GM21619 (cell line): ENCODE data around the gene DACH1.

Experiments
- ATAC-seq: cut with Tn5 transposase; IDR thresholded peaks from one replicate; pipeline ENCODE4 v1.9.1; 2021; ENCODE audit not compliant: unreplicated experiment

The DACH1 gene

GRCh38 chr13:71714802-71715375, 152.1 kb downstream of the DACH1 start:
- ATAC-seq, result no peak

DNA sequence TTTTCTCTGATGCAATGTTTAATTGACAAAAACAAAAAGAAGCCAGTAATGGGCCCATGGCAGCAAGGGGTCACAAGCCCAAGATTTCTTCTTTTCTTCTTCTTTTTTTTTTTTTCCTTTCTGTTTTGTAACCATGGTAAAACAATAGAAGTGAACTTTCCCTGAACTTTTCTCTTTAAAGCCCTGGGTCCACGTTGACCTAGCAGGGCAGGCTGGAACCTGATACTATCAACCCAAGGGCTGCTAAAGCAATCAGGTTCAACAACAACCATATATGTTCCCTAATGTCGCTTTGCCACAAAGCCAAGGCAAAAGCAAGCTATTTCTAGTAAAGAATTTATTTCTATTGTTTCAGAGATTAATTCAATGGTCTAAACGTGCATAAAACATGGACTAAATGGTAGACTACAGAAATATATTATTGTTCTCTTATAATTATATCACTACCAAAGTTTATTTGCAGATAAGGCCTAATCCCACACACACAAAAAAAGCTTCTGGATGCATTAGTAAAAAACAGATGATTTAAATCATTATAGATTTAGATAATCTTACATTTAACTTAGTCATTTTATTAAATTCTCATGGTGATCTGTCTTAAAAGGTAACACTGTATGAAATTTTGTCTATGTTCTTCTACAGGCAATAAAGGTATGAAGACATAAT, 153.9 kb downstream of the DACH1 start:
- ATAC-seq, result no peak

DNA sequence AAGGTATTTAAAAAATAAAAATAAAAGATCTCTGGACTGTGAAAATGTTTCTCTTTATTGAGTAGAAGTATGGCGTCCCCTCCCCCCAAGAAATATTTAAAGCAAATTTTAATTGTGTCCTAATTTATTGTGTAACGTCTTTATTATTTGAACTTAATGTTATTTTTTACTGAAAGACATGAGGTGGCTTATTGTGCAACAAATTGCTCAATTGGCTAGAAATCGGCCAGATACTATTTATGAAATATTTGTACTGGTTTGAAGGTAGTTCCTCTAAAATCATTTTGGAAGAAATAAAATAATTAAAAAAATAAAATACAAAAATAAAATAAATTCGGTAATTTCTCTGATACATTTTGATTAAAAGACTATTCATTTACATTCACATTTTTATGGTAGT, 162.3 kb downstream of the DACH1 start:
- ATAC-seq, result no peak

DNA sequence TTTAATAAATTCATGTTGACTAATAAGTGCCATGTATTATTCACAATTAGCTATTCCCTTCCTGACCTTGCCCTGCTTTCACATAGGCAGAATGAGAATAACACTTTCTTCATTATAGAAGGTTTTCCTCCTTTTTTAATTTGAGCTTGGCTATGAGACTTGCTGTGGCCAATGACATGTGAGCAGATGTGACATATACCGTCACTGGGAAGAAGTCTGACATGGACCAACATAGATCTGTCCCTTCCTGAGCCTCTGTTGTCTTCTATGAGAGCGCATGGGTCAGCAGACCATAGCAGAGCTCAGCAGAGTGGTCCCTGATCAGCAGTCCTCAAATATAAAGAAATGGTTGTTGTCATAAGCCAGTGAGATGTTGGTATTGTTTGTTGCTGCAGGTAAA, 163.9 kb downstream of the DACH1 start:
- ATAC-seq, result no peak

DNA sequence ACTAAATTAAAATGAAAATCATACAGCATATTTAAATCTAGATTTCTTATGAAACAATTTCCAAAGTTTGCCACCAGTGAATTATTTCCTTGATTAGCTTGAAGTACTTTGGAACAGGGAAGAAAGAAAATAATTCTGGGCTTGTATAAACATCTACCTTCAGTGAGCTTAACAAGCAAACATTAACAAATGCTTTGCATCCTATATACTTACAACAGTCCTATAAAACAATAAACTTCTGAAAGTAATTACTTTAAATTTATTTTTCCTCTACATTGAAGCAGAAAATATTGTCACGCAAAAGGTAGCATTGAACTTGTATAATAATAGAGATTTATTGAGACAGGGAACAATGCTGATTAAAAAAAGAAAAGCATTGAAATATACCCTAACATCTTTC, 164.8 kb downstream of the DACH1 start:
- no peak for ATAC-seq

DNA sequence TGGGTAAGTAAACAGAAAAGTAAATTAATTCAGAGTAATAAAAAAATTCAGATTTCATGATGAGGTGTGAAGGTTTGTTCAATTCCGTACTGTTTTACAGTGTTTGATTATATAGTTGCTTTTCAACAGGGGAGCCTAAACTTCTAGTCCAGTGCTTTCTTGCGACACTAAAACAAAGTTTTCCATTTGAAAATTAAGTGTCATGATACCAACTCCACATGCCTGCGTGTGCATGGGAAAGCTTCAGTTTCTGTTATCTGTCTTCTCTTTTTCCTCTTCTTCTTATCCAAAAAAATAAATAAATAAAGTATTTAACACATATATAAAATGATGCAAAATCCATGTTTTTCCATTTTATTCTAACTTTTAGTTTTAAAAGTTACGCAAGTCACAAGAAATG, 165.3 kb downstream of the DACH1 start:
- no peak for ATAC-seq

DNA sequence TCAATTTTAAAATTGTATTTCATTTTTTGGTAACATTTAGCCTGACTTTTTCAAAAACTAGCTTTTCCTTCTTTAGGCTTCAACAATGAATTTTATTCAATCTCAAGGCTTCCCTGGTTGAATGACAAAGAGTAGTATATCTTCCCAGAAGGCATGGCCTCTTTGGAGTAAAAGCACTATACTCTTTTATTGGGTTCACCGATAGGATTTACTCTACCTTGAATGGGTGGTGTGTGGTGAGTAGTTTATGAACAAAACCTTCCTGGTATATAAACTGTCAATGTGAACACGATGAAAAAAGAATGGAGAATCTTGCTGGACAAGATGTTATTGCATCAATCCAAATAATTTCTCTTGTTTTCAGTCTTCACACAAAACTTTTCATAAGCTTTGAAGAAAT, 167.7 kb downstream of the DACH1 start:
- no peak for ATAC-seq

DNA sequence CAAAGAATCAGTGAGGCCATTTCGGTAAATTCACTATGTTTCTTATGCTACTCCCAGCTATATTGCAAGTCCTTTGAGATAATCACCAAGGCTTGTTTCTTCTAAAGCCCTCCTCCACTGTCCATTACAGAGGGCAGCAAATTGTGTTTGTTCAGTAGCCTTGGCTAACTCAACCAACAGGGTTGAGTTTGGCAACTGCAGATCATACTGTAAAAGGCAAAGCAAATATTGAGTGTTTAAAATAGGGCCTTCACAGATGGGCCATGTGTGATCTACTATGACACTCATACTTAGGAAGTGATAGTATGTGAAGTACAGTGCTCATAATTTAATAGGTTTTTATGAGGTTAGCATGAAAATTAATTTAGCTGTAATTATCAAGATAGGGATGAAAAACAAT, 171.3 kb downstream of the DACH1 start:
- ATAC-seq, result no peak

DNA sequence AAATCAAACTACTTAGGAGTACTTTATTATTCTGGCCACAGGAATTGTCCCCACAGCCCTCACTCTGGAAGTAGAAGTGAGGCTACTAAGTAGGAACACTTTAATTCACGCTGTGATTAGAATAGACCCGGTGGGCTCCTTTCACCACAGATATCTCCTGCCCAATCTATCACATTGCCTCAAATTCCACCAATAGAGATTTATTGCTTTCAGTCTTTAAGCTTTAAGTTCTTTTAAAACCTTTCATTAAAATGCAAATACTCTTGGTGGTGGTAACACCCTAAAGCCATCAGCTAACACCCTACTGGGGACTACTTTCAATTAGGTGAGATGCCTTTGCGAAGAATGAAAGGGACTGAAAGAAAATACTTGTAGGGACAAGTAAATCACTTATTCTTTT, 181.9 kb downstream of the DACH1 start:
- no peak for ATAC-seq

DNA sequence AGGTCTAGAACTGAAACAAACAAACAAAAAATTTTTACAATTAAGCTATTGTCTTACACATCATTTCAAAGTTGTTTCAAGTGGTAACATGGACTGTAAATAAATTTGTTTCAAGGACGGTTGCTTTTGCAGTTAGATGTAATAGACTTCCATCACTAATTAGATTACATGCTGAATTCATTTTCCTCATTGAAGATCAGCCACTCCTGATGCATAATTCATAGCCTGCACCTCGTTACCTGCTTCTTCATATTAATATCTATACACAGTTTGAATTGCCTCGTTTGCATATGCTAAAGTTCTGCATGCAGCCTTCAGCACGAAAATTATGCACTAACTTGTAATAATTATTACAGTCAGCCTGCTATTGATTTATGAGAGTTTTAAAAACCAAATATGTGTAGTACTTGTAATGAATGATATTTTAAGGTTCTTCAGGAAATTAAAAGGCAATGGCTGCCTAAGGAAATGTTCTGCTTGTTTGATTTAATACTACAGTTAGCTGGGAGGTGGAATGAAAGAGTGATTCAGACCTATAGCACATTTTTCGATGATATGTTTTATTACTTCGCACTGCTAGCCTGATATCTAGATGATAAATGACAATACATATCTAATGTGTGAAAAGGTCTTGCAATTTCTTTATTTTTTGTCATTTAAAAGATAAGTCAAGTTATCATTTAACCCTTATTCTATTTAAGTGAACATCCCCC, 184.9 kb downstream of the DACH1 start:
- ATAC-seq, result no peak

DNA sequence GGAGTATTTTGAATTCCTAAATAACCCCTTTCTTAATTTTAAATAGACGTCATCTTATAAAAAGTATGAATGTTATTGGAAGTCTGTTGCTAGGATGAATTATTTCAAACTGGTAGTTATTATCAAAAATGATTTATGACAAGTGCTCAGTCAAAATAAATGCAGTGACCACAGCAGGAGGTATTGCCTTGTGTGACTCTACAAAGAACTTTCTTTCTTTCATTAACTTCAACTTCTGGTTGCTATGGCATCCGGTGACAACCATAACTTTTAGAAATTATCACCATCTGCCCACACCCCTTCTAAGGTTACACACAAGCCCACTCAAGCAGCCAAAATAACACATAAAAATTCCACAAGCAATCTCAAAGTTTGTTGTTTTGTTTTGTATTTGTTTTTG, 189.9 kb downstream of the DACH1 start:
- ATAC-seq, result no peak

DNA sequence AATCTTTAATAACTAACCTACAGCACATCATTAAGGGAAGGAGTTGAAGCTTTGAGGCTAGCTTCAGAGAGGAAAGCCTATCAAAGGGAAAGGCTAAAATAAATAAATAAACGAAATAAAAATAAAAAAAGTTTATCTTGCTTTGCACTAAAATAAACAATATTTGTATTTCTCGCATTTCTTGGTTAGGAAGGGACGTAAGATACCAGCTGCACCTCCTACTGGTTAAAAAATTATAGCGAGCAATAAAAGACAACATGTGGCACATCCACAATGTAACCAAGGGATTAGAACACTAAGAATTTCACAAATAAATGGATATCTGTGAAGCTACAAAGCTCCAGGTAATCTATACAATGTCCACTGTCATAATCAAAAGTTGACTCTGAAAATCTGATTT, 194.5 kb downstream of the DACH1 start:
- no peak for ATAC-seq

- no peak for ATAC-seq
These were observed 203.6 kb downstream of the DACH1 start for GRCh38 chr13:71663431-71663830.

- no peak for ATAC-seq
These were observed 205.1 kb downstream of the DACH1 start for GRCh38 chr13:71661921-71662320.

GRCh38 chr13:71659404-71659803, 207.6 kb downstream of the DACH1 start:
- ATAC-seq, result no peak

GRCh38 chr13:71645467-71645866, 221.5 kb downstream of the DACH1 start:
- ATAC-seq, result no peak

GRCh38 chr13:71644579-71644978, 222.4 kb downstream of the DACH1 start:
- no peak for ATAC-seq

GRCh38 chr13:71643448-71643860, 223.6 kb downstream of the DACH1 start:
- ATAC-seq, result no peak

DNA sequence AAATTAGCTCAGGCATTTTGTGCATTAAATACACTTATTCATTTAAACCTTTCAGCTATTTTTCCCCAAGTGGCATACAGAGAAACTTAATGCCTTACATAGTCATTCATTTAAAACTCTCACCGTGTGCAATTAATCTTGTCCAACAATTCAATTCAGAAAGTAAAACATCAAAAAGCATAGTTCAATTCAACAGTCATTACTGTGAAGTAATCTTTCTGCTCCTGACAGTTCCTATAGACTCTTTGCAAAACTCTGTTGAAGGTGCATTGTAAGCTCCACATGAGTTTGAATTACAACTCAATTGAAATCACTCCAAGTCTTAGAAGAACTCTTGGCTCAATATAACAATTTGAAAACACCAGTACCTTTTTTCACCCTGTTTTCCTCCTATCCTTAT, 228.3 kb downstream of the DACH1 start:
- no peak for ATAC-seq

- ATAC-seq, result no peak
These were observed 232.2 kb downstream of the DACH1 start for GRCh38 chr13:71634602-71635443.

GRCh38 chr13:71634182-71634581, 232.8 kb downstream of the DACH1 start:
- ATAC-seq, result no peak

GRCh38 chr13:71632721-71633120, 234.3 kb downstream of the DACH1 start:
- ATAC-seq, result no peak
